Keratinocyte (primary cell): ENCODE results near the gene GAB2. TPM values are rescaled to one million over a fixed set of nuclear protein-coding genes. Genes with fewer than 3 reads are reported as not detected.

ENCODE experiments used
- DNase-seq: peaks from one replicate; pipeline ENCODE4 v3.0.0-alpha.2; 2011; ENCODE audit warnings: low read depth, missing footprints, low spot score
- FAIRE-seq: peaks from 2 replicates; lab custom pipeline; 2011; peaks lifted over from hg19 to GRCh38; lab: Jason Lieb, UNC
- H2AFZ ChIP-seq: 2 replicates; pipeline ENCODE4 v1.6.0; 2012; ENCODE audit warnings: low read length, control low read depth, inconsistent platforms; ENCODE audit not compliant: control insufficient read depth
- H3K27ac ChIP-seq: 2 replicates; pipeline ENCODE4 v1.5.1; 2011; ENCODE audit warnings: low read length; ENCODE audit not compliant: control insufficient read depth, insufficient read depth
- H3K27me3 ChIP-seq: 3 replicates; pipeline ENCODE4 v1.6.0; 2011; ENCODE audit warnings: low read length; ENCODE audit not compliant: control insufficient read depth, insufficient read depth; ENCODE audit errors: extremely low read depth
- H3K36me3 ChIP-seq, 2 experiments: 2 replicates in 1 of 2; 3 replicates in 1 of 2; pipeline ENCODE4 v1.5.1; 2011; ENCODE audit warnings: low read length in 2 of 2, mild to moderate bottlenecking in 1 of 2; ENCODE audit not compliant: control insufficient read depth in 2 of 2, insufficient read depth in 2 of 2; ENCODE audit errors: extremely low read depth in 1 of 2
- H3K4me1 ChIP-seq: 3 replicates; pipeline ENCODE4 v1.5.1; 2011; ENCODE audit warnings: low read length; ENCODE audit not compliant: control insufficient read depth, insufficient read depth; ENCODE audit errors: extremely low read depth
- H3K4me2 ChIP-seq: 3 replicates; pipeline ENCODE4 v1.6.0; 2011; ENCODE audit warnings: low read depth, low read length; ENCODE audit not compliant: control insufficient read depth, insufficient read depth; ENCODE audit errors: extremely low read depth
- H3K4me3 ChIP-seq, 3 experiments: fragments of 200-600 bp in 1 of 3; sonication (generic) in 1 of 3; 2 replicates in 2 of 3; 3 replicates in 1 of 3; pipeline ENCODE4 v1.5.1; 2011 to 2016; ENCODE audit warnings: low read length in 3 of 3, mild to moderate bottlenecking in 3 of 3, control low read depth in 2 of 3, inconsistent platforms in 1 of 3, low read depth in 1 of 3, mixed read lengths in 1 of 3, mixed run types in 1 of 3, moderate library complexity in 1 of 3; ENCODE audit not compliant: control insufficient read depth in 2 of 3, insufficient read depth in 2 of 3; ENCODE audit errors: extremely low read depth in 1 of 3
- H3K79me2 ChIP-seq: 2 replicates; pipeline ENCODE4 v1.6.0; 2012; ENCODE audit warnings: low read length; ENCODE audit not compliant: control insufficient read depth, insufficient read depth
- H3K9ac ChIP-seq: 3 replicates; pipeline ENCODE4 v1.6.0; 2011; ENCODE audit warnings: low read length; ENCODE audit not compliant: control insufficient read depth, insufficient read depth; ENCODE audit errors: extremely low read depth
- H3K9me1 ChIP-seq: 3 replicates; pipeline ENCODE4 v1.6.0; 2011; ENCODE audit warnings: low read length; ENCODE audit not compliant: control insufficient read depth, insufficient read depth; ENCODE audit errors: extremely low read depth
- H3K9me3 ChIP-seq: 2 replicates; pipeline ENCODE4 v1.5.1; 2012; ENCODE audit warnings: low read depth, low read length; ENCODE audit not compliant: control insufficient read depth
- H4K20me1 ChIP-seq: 3 replicates; pipeline ENCODE4 v1.6.0; 2011; ENCODE audit warnings: low read length; ENCODE audit not compliant: control insufficient read depth, insufficient read depth; ENCODE audit errors: extremely low read depth
- CTCF ChIP-seq, 3 experiments: IDR thresholded peaks in 1 of 3; conservative IDR thresholded peaks in 1 of 3; optimal IDR thresholded peaks in 1 of 3; 2 replicates in 2 of 3; 3 replicates in 1 of 3; pipeline versions ENCODE3 to v1.5.1; 2011; ENCODE audit warnings: low read length in 3 of 3, mild to moderate bottlenecking in 3 of 3, moderate library complexity in 2 of 3, control low read depth in 1 of 3, inconsistent platforms in 1 of 3; ENCODE audit not compliant: insufficient read depth in 2 of 3; ENCODE audit errors: extremely low read depth in 1 of 3
- EZH2 ChIP-seq: IDR thresholded peaks from one replicate; pipeline ENCODE4 v1.6.1; 2012; ENCODE audit warnings: inconsistent platforms, mild to moderate bottlenecking, low read length, moderate library complexity
- dilution Hi-C: fragments of 300-500 bp; cut with MboI; formaldehyde crosslinking; loops from one replicate; pipeline ENCODE4 v1.7.0; 2020; ENCODE audit warnings: low sequenced_read_pairs; ENCODE audit not compliant: extremely low pct_ligation_motif_present
- polyA plus RNA-seq, 5 experiments: library from polyadenylated mRNA; depleted of rRNA in 3 of 5; stranded (reverse) in 3 of 5; stranded (forward) in 1 of 5; unstranded in 1 of 5; fragments of >200 nt; gene quantifications; 1 replicate in 1 of 5; 2 replicates in 3 of 5; 3 replicates in 1 of 5; pipeline versions ENCODE4 v1.2.1 to v1.2.3, GENCODE V29; 2011 to 2012; ENCODE audit warnings: missing spikeins in 2 of 5, low read depth in 1 of 5, low replicate concordance in 1 of 5

GAB2 gene
- polyA plus RNA-seq, 1 donor (not counting 4 experiments of a cell fraction or from before 2014, with no cell fraction given) = 0.68 TPM

- no peak overlapping the region for H3K4me2 ChIP-seq
- DNase-seq (no peak), FAIRE-seq (no peak)
- no peaks in the 10 kb centered on the region for H4K20me1 ChIP-seq
- H3K27ac ChIP-seq = no peak overlapping the region
- H3K27me3 ChIP-seq = no peaks in the 10 kb centered on the region
- H3K9ac ChIP-seq = no peak overlapping the region
- no peak overlapping the region for H2AFZ ChIP-seq
- H3K36me3 ChIP-seq = no peaks in the 10 kb centered on the region
- no peaks in the 10 kb centered on the region for H3K9me1 ChIP-seq
- TF ChIP-seq CTCF (optimal IDR thresholded peaks at IDR 0.05 in 1 of 3, IDR thresholded peaks at IDR 0.05 in 1 of 3, conservative IDR thresholded peaks at IDR 0.05 in 1 of 3; ENCODE audit: extremely low read depth in 1 of 3, insufficient read depth in 2 of 3, low read length in 3 of 3) (no peak), EZH2 (no peak)
- dilution Hi-C loops = no loop called here
- no peaks in the 10 kb centered on the region for H3K79me2 ChIP-seq
- H3K4me1 ChIP-seq = peaks cover 2% of the 10 kb centered on the region
- no peak overlapping the region for H3K4me3 ChIP-seq
- no peaks in the 10 kb centered on the region for H3K9me3 ChIP-seq
Observed at GRCh38 chr11:78406568-78407196, 10.9 kb downstream of the GAB2 start.

GRCh38 chr11:78405805-78406204, 11.8 kb downstream of the GAB2 start:
- no peaks in the 10 kb centered on the region for H3K9me1 ChIP-seq
- H3K4me1 ChIP-seq = peaks cover 2% of the 10 kb centered on the region
- H3K27me3 ChIP-seq = no peaks in the 10 kb centered on the region
- no peak overlapping the region for H3K27ac ChIP-seq
- H3K9me3 ChIP-seq = no peaks in the 10 kb centered on the region
- DNase-seq = no peak
- no peak overlapping the region for H2AFZ ChIP-seq
- FAIRE-seq = no peak
- no peak overlapping the region for H3K4me3 ChIP-seq
- no peak overlapping the region for H3K4me2 ChIP-seq
- TF ChIP-seq EZH2 (no peak), CTCF (optimal IDR thresholded peaks at IDR 0.05 in 1 of 3, IDR thresholded peaks at IDR 0.05 in 1 of 3, conservative IDR thresholded peaks at IDR 0.05 in 1 of 3; ENCODE audit: extremely low read depth in 1 of 3, insufficient read depth in 2 of 3, low read length in 3 of 3) (no peak)
- H4K20me1 ChIP-seq = no peaks in the 10 kb centered on the region
- H3K36me3 ChIP-seq = no peaks in the 10 kb centered on the region
- no peak overlapping the region for H3K9ac ChIP-seq
- no peaks in the 10 kb centered on the region for H3K79me2 ChIP-seq
- dilution Hi-C loops = no loop called here
